ENCODE data around the gene CYP4F8.

- no peak for TF ChIP-seq POLR2AphosphoS5 (IDR thresholded peaks at IDR 0.05; ENCODE audit: insufficient read depth in 1 of 2, low read depth in 1 of 2)
- TF ChIP-seq CTCF (IDR thresholded peaks at IDR 0.05) = no peak
These were observed 48.2 kb downstream of the CYP4F8 start for GRCh38 chr19:15663247-15663646.

Data from vagina (tissue), 2 donors.